OCI-LY1 (cell line): ENCODE measurements around the gene SHC4.

Experiments
- H2AFZ ChIP-seq: fragments of 200-600 bp; sonication (generic), shearing (Covaris generic); 2 replicates; pipeline ENCODE4 v1.6.0; 2014; ENCODE audit warnings: antibody characterized with exemption, mild to moderate bottlenecking, low read length
- H3F3A ChIP-seq: fragments of 200-600 bp; sonication (generic), shearing (Covaris generic); 2 replicates; pipeline ENCODE4 v1.6.0; 2014; ENCODE audit warnings: mild to moderate bottlenecking, antibody characterized with exemption, low read length, moderate library complexity; ENCODE audit not compliant: insufficient read depth
- H3K27ac ChIP-seq: fragments of 200-600 bp; sonication (generic); 2 replicates; pipeline ENCODE4 v1.5.1; 2014; ENCODE audit warnings: low read length, mixed run types, mild to moderate bottlenecking, low read depth; ENCODE audit not compliant: poor library complexity, severe bottlenecking
- H3K27me3 ChIP-seq: fragments of 200-600 bp; sonication (generic); 2 replicates; pipeline ENCODE4 v1.6.0; 2014; ENCODE audit warnings: antibody characterized with exemption, mild to moderate bottlenecking, low read length, moderate library complexity; ENCODE audit not compliant: insufficient read depth
- H3K36me3 ChIP-seq: fragments of 200-600 bp; sonication (generic); 2 replicates; pipeline ENCODE4 v1.6.1; 2014; ENCODE audit warnings: mild to moderate bottlenecking, antibody characterized with exemption, low read length, moderate library complexity, mixed read lengths; ENCODE audit not compliant: insufficient read depth
- H3K4me1 ChIP-seq: fragments of 200-600 bp; sonication (generic); 2 replicates; pipeline ENCODE4 v1.5.1; 2014; ENCODE audit warnings: mild to moderate bottlenecking, low read length, moderate library complexity; ENCODE audit not compliant: insufficient read depth, severe bottlenecking
- H3K4me2 ChIP-seq: fragments of 200-600 bp; sonication (generic), shearing (Covaris generic); 2 replicates; pipeline ENCODE4 v1.6.1; 2014; ENCODE audit warnings: low read length
- H3K4me3 ChIP-seq: fragments of 200-600 bp; sonication (generic); 2 replicates; pipeline ENCODE4 v1.5.1; 2014; ENCODE audit warnings: low read length, low read depth, mild to moderate bottlenecking, mixed read lengths; ENCODE audit not compliant: poor library complexity, severe bottlenecking
- H3K79me2 ChIP-seq: fragments of 200-600 bp; shearing (Covaris generic); 2 replicates; pipeline ENCODE4 v1.6.1; 2016; ENCODE audit warnings: mixed run types, low read length, mixed read lengths; ENCODE audit not compliant: insufficient read depth
- H3K9ac ChIP-seq: fragments of 200-600 bp; sonication (generic), shearing (Covaris generic); 2 replicates; pipeline ENCODE4 v1.6.1; 2014; ENCODE audit warnings: mild to moderate bottlenecking, low read length, mixed read lengths
- H3K9me2 ChIP-seq: fragments of 200-600 bp; sonication (generic), shearing (Covaris generic); 2 replicates; pipeline ENCODE4 v1.6.1; 2014; ENCODE audit warnings: low read depth, mild to moderate bottlenecking, low read length, mixed read lengths
- H3K9me3 ChIP-seq: fragments of 200-600 bp; shearing (Covaris generic); 2 replicates; pipeline ENCODE4 v1.6.1; 2014; ENCODE audit warnings: low read length, mixed read lengths
- H4K20me1 ChIP-seq: fragments of 200-600 bp; sonication (generic), shearing (Covaris generic); 2 replicates; pipeline ENCODE4 v1.6.0; 2016; ENCODE audit warnings: mild to moderate bottlenecking, low read length; ENCODE audit not compliant: insufficient read depth
- EZH2 ChIP-seq: fragments of 200-600 bp; sonication (generic), shearing (Covaris generic); IDR thresholded peaks from 2 replicates; pipeline ENCODE4 v1.8.0; 2017; ENCODE audit warnings: borderline replicate concordance, mixed run types, mild to moderate bottlenecking, antibody characterized with exemption, low read length, moderate library complexity, mixed read lengths
- TF ChIP-seq, protein P1 (sequence below): fragments of 200-600 bp; sonication (generic), shearing (Covaris generic); IDR thresholded peaks from 2 replicates; pipeline ENCODE4 v1.5.1; 2017; ENCODE audit warnings: mild to moderate bottlenecking, antibody characterized with exemption, low read length, moderate library complexity, mixed read lengths

The SHC4 gene

DNA sequence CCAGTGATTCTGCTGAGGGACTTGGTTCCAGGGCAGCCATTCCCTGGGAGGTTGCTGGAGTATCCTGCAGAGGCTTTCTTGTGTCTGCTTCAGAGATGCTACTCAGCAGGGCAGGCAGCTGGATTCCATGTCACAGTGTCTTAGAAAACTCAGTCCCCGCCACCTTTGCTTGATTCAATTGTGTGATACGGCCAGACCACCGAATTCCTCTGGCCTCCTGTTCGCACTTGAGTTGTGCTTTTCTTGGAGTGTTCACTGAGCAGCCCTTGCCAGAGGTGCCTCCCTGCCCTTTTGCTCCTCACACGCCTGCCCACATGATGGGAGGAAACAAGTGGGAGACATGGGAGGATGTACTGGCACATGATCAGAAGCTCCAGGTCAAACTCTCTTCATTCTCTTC is 19.6 kb upstream of the SHC4 start:
- Histone ChIP-seq H2AFZ (no peak overlapping the region), H3K9ac (no peak overlapping the region), H3K9me2 (no peaks in the 10 kb centered on the region), H4K20me1 (no peaks in the 10 kb centered on the region), H3K36me3 (no peaks in the 10 kb centered on the region), H3K27me3 (no peaks in the 10 kb centered on the region), H3K4me3 (no peak overlapping the region), H3F3A (no peaks in the 10 kb centered on the region), H3K9me3 (no peaks in the 10 kb centered on the region), H3K27ac (no peak overlapping the region), H3K4me1 (no peaks in the 10 kb centered on the region), H3K4me2 (no peak overlapping the region), H3K79me2 (no peaks in the 10 kb centered on the region)
- TF ChIP-seq, protein P1, sequence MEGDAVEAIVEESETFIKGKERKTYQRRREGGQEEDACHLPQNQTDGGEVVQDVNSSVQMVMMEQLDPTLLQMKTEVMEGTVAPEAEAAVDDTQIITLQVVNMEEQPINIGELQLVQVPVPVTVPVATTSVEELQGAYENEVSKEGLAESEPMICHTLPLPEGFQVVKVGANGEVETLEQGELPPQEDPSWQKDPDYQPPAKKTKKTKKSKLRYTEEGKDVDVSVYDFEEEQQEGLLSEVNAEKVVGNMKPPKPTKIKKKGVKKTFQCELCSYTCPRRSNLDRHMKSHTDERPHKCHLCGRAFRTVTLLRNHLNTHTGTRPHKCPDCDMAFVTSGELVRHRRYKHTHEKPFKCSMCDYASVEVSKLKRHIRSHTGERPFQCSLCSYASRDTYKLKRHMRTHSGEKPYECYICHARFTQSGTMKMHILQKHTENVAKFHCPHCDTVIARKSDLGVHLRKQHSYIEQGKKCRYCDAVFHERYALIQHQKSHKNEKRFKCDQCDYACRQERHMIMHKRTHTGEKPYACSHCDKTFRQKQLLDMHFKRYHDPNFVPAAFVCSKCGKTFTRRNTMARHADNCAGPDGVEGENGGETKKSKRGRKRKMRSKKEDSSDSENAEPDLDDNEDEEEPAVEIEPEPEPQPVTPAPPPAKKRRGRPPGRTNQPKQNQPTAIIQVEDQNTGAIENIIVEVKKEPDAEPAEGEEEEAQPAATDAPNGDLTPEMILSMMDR = no peak

DNA sequence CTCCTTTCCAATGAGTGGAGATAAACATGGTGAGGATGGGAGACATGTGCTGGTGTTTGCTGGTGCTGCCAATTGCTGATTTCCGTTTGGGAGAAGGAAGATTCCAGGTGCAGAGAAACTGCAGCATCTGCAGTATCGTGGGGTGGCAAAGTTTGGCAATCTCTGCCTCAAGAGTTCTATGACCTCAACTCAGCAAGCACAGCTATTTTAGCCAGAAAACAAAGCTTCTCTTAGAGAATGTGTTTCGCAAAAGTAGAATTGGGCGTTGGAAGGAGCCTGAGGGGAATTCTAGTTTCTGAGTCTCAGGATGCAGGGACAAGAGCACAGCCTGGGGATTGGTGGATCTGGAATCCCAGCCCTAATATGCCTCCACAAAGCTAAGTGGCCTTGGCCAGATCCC is 18.2 kb upstream of the SHC4 start:
- H3K27ac ChIP-seq = no peak overlapping the region
- no peaks in the 10 kb centered on the region for H3K36me3 ChIP-seq
- H3K9me3 ChIP-seq = no peaks in the 10 kb centered on the region
- H3K4me3 ChIP-seq = no peak overlapping the region
- H3K79me2 ChIP-seq = no peaks in the 10 kb centered on the region
- H4K20me1 ChIP-seq = no peaks in the 10 kb centered on the region
- H2AFZ ChIP-seq = no peak overlapping the region
- H3K27me3 ChIP-seq = no peaks in the 10 kb centered on the region
- H3K9me2 ChIP-seq = no peaks in the 10 kb centered on the region
- no peak for TF ChIP-seq EZH2
- TF ChIP-seq, protein P1 = no peak
- no peak overlapping the region for H3K4me2 ChIP-seq
- H3K9ac ChIP-seq = no peak overlapping the region
- H3K4me1 ChIP-seq = no peaks in the 10 kb centered on the region
- H3F3A ChIP-seq = no peaks in the 10 kb centered on the region

DNA sequence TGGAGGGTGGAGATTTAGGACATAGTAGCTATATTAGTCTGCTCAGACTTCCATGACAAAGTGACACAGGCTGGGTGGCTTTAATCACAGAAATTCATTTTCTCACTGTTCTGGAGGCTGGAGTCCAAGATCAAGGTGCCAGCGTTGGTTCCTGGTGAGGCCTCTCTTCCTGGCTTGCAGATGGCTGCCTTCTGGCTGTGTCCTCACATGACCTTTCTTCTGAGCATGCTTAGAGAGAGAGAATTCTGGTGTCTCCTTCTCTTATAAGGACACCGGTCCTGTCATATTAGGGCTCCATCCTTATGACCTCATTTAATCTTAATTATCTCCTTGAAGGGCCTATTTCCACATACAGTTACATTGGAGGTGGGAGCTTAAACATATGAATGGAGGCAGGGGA is 14.9 kb upstream of the SHC4 start:
- Histone ChIP-seq H3K36me3 (no peaks in the 10 kb centered on the region), H3K27ac (no peak overlapping the region), H2AFZ (no peak overlapping the region), H3K4me1 (peaks cover 11% of the 10 kb centered on the region), H3K79me2 (no peaks in the 10 kb centered on the region), H3K9me3 (no peaks in the 10 kb centered on the region), H3K27me3 (no peaks in the 10 kb centered on the region; the same call in 1 of the 2 replicates), H4K20me1 (no peaks in the 10 kb centered on the region), H3K4me2 (no peak overlapping the region), H3K4me3 (no peak overlapping the region), H3F3A (no peaks in the 10 kb centered on the region), H3K9me2 (no peaks in the 10 kb centered on the region), H3K9ac (no peak overlapping the region)
- no peak for TF ChIP-seq EZH2
- TF ChIP-seq, protein P1 = no peak
